Kasumi-1 (cell line): ENCODE measurements around the gene LRRC38.
"Not testable (repeated sequence)": the region's sequence is repeated elsewhere in the genome, so short reads cannot be mapped to it uniquely, and the experiment has no call there.

Source experiments
- DNase-seq, 2 experiments: peaks; one replicate each; lab custom pipeline; 2025; lab: John Stamatoyannopoulos, UW

LRRC38 gene

GRCh38 chr1:13513895-13514546, at the start of gene LRRC38:
TSS of gene LRRC38 (minus strand) at chr1:13514003. CDS start at chr1:13513593, 410 bp downstream.
- DNase-seq = no peak

GRCh38 chr1:13562981-13563380, 49.2 kb upstream of the LRRC38 start:
- not testable (repeated sequence) for DNase-seq

GRCh38 chr1:13560541-13560940, 46.7 kb upstream of the LRRC38 start:
- no peak for DNase-seq

GRCh38 chr1:13556224-13556764, 42.5 kb upstream of the LRRC38 start:
- DNase-seq = no peak

GRCh38 chr1:13554798-13555197, 41.0 kb upstream of the LRRC38 start:
- no peak for DNase-seq

GRCh38 chr1:13550663-13551062, 36.9 kb upstream of the LRRC38 start:
- no peak for DNase-seq

GRCh38 chr1:13549521-13549920, 35.7 kb upstream of the LRRC38 start:
- no peak for DNase-seq

- DNase-seq = no peak
Observed at GRCh38 chr1:13549021-13549420, 35.2 kb upstream of the LRRC38 start.

- no peak for DNase-seq
Observed at GRCh38 chr1:13548281-13548680, 34.5 kb upstream of the LRRC38 start.

- DNase-seq = no peak
Observed at GRCh38 chr1:13546791-13547190, 33.0 kb upstream of the LRRC38 start.

- no peak for DNase-seq
Observed at GRCh38 chr1:13544221-13544556, 30.4 kb upstream of the LRRC38 start.

- no peak for DNase-seq
Observed at GRCh38 chr1:13543451-13544220, 29.8 kb upstream of the LRRC38 start.

GRCh38 chr1:13541435-13542215, 27.8 kb upstream of the LRRC38 start:
- no peak for DNase-seq

- DNase-seq = no peak
Observed at GRCh38 chr1:13540866-13541265, 27.1 kb upstream of the LRRC38 start.

- DNase-seq = no peak
Observed at GRCh38 chr1:13539683-13540082, 25.9 kb upstream of the LRRC38 start.

GRCh38 chr1:13538832-13539231, 25.0 kb upstream of the LRRC38 start:
- no peak for DNase-seq

- DNase-seq = no peak
Observed at GRCh38 chr1:13536571-13536970, 22.8 kb upstream of the LRRC38 start.

- DNase-seq = no peak
Observed at GRCh38 chr1:13535227-13535626, 21.4 kb upstream of the LRRC38 start.

GRCh38 chr1:13528320-13528719, 14.5 kb upstream of the LRRC38 start:
- DNase-seq = no peak

GRCh38 chr1:13523780-13524477, 10.1 kb upstream of the LRRC38 start:
- no peak for DNase-seq

GRCh38 chr1:13520985-13521384, 7.2 kb upstream of the LRRC38 start:
- DNase-seq = no peak

GRCh38 chr1:13517193-13517812, 3.5 kb upstream of the LRRC38 start:
- DNase-seq = no peak
